Osteoblast (primary cell): Measurements from ENCODE around the gene FXYD3. TPM values are rescaled to one million over a fixed set of nuclear protein-coding genes. Genes with fewer than 3 reads are reported as not detected.

Source experiments
- DNase-seq: peaks from one replicate; pipeline ENCODE4 v3.0.0; 2011; ENCODE audit warnings: low spot score, mixed read lengths; ENCODE audit not compliant: insufficient read length; ENCODE audit errors: missing footprints
- H2AFZ ChIP-seq: 2 replicates; pipeline ENCODE4 v1.6.0; 2011; ENCODE audit warnings: mild to moderate bottlenecking, low read length
- H3K27ac ChIP-seq: 2 replicates; pipeline ENCODE4 v1.5.1; 2011; ENCODE audit warnings: mild to moderate bottlenecking, low read depth, low read length, moderate library complexity
- H3K27me3 ChIP-seq: 2 replicates; pipeline ENCODE4 v1.6.0; 2012; ENCODE audit warnings: mild to moderate bottlenecking, control low read depth, inconsistent platforms, low read length, moderate library complexity; ENCODE audit not compliant: insufficient read depth
- H3K36me3 ChIP-seq: 2 replicates; pipeline ENCODE4 v1.5.1; 2011; ENCODE audit warnings: mild to moderate bottlenecking, low read length, control low read depth, moderate library complexity; ENCODE audit not compliant: insufficient read depth
- H3K4me1 ChIP-seq: 2 replicates; pipeline ENCODE4 v1.5.1; 2011; ENCODE audit warnings: mild to moderate bottlenecking, low read length, control low read depth, moderate library complexity; ENCODE audit not compliant: insufficient read depth
- H3K4me2 ChIP-seq: 2 replicates; pipeline ENCODE4 v1.6.0; 2011; ENCODE audit warnings: mild to moderate bottlenecking, low read length; ENCODE audit not compliant: insufficient read depth
- H3K4me3 ChIP-seq: fragments of 200-600 bp; sonication (generic); 3 replicates; pipeline ENCODE4 v1.5.1; 2012; ENCODE audit warnings: mild to moderate bottlenecking, low read length, inconsistent platforms; ENCODE audit not compliant: insufficient read depth
- H3K79me2 ChIP-seq: 2 replicates; pipeline ENCODE4 v1.6.0; 2012; ENCODE audit warnings: mild to moderate bottlenecking, low read length, control low read depth, inconsistent platforms; ENCODE audit not compliant: insufficient read depth
- H3K9me3 ChIP-seq: 2 replicates; pipeline ENCODE4 v1.5.1; 2011; ENCODE audit warnings: low read depth, low read length, control low read depth
- H4K20me1 ChIP-seq: 2 replicates; pipeline ENCODE4 v1.6.0; 2012; ENCODE audit warnings: mild to moderate bottlenecking, low read length, control low read depth; ENCODE audit not compliant: insufficient read depth
- total RNA-seq: library from RNA; depleted of rRNA; stranded (reverse); fragments of >200 nt; gene quantifications from 2 replicates; pipeline ENCODE4 v1.2.3, GENCODE V29; 2012
- TF ChIP-seq, protein P1 (sequence below): IDR thresholded peaks from 2 replicates; pipeline ENCODE4 v1.5.1; 2011; ENCODE audit warnings: mild to moderate bottlenecking, low read depth, low read length, moderate library complexity; ENCODE audit errors: extremely low read depth

FXYD3 gene
- total RNA-seq, 1 donor: not detected

DNA sequence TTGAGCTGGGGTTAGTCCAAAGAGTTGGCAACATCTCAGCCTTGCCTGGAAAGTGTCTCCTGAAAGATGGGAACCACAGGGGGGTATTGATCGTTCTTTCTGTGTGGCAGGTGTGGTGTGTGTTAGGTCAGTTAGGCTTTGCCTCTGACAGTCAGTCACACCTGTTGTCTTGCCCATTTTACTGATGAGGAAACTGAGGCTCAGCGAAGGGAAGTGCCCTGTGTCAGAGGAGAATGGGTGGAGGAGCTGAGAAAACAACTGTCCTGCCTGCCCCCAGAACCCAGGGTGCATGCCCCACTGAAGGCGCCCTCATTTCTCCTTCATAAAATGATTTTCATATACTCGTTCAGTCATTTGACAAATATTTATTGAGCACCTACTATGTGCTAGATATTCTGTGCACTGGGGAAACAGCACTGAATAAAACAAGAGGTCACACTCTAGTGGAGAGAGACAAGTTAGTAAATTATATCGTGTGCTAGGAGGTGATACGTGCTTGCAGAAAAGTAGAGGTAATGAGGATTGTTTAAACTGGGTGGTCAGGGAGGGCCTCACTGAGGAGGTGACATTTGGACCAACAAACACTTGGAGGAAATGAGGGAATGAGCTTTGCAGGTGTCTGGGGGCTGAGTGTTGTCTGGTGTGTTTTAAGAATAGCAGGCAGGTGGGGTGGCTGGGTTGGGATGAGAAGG lies 40.5 kb downstream of the FXYD3 start:
- Histone ChIP-seq H3K4me1 (peaks cover 13% of the 10 kb centered on the region), H3K4me3 (peak overlapping the region; percentile 89), H3K79me2 (peaks cover 22% of the 10 kb centered on the region), H3K36me3 (peaks cover 25% of the 10 kb centered on the region), H2AFZ (no peak overlapping the region), H3K27ac (no peak overlapping the region), H4K20me1 (no peaks in the 10 kb centered on the region), H3K9me3 (no peaks in the 10 kb centered on the region), H3K27me3 (peaks cover 2% of the 10 kb centered on the region), H3K4me2 (peak overlapping the region; percentile 77)
- DNase-seq: peak; percentile 21
- TF ChIP-seq, protein P1, sequence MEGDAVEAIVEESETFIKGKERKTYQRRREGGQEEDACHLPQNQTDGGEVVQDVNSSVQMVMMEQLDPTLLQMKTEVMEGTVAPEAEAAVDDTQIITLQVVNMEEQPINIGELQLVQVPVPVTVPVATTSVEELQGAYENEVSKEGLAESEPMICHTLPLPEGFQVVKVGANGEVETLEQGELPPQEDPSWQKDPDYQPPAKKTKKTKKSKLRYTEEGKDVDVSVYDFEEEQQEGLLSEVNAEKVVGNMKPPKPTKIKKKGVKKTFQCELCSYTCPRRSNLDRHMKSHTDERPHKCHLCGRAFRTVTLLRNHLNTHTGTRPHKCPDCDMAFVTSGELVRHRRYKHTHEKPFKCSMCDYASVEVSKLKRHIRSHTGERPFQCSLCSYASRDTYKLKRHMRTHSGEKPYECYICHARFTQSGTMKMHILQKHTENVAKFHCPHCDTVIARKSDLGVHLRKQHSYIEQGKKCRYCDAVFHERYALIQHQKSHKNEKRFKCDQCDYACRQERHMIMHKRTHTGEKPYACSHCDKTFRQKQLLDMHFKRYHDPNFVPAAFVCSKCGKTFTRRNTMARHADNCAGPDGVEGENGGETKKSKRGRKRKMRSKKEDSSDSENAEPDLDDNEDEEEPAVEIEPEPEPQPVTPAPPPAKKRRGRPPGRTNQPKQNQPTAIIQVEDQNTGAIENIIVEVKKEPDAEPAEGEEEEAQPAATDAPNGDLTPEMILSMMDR: no peak

DNA sequence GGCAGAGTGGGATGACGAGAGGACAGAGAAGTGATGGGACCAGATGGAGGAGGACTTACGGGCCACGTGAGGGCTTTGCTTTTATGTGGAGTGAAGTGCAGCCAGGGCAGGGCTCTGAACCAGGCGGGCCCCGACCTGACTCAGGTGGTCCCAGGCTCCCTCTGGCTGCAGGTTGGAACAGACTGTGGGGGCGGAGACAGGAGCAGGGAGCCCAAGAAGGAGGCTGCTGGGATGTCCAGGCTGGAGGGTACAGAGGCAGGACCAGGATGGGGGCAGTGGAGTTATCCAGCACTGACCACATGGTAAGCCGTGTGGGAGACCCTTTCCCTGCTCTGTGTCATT lies 41.0 kb downstream of the FXYD3 start:
- Histone ChIP-seq H3K27ac (no peak overlapping the region), H3K79me2 (peaks cover 22% of the 10 kb centered on the region), H3K9me3 (no peaks in the 10 kb centered on the region), H3K4me1 (peaks cover 13% of the 10 kb centered on the region), H2AFZ (no peak overlapping the region), H3K27me3 (peaks cover 2% of the 10 kb centered on the region), H3K4me2 (no peak overlapping the region), H3K4me3 (no peak overlapping the region), H4K20me1 (no peaks in the 10 kb centered on the region), H3K36me3 (peaks cover 30% of the 10 kb centered on the region)
- DNase-seq: peak; percentile 50
- TF ChIP-seq, protein P1: no peak

DNA sequence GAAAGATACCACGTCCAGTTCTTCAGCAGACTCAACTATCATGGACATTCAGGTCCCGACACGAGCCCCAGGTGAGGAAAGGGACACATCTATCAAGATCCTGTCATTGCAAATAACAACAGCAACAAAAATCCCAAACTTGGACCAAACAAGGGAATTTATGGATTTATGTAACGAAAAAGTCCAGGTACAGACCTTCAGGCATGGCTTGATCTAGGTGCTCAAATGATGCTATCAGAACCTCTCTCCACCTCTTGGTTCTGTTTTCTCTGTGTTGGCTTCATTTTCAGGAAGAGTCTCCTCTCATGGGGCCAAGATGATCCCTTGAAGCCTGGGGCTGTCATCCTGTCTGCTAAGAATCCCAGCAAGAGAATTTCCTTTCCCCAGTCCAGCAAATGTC lies 41.8 kb downstream of the FXYD3 start:
- Histone ChIP-seq H3K27ac (no peak overlapping the region), H3K9me3 (no peaks in the 10 kb centered on the region), H3K4me3 (no peak overlapping the region), H3K27me3 (peaks cover 2% of the 10 kb centered on the region), H4K20me1 (no peaks in the 10 kb centered on the region), H2AFZ (no peak overlapping the region), H3K36me3 (peaks cover 38% of the 10 kb centered on the region), H3K79me2 (peaks cover 22% of the 10 kb centered on the region), H3K4me1 (peaks cover 11% of the 10 kb centered on the region), H3K4me2 (no peak overlapping the region)
- no peak for DNase-seq
- TF ChIP-seq, protein P1: no peak

DNA sequence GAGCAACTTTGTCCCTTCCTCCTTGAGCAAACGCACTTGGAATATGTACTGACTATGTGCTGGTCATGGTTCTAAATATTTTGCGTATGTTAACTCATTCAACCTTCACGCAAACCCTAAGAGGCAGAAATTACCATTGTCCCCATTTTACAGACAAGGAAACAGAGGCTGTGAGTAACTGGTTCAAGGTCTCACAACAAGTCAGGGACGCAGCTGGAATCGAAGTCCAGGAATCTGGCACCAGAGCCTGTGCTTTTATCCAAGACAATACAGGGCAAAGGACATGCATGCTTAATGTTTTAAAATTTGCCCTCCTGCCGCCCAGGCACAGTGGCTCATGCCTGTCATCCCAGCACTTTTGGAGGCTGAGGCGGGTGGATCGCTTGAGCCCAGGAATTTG lies 44.0 kb downstream of the FXYD3 start:
- Histone ChIP-seq H3K79me2 (peaks cover 21% of the 10 kb centered on the region), H3K27me3 (no peaks in the 10 kb centered on the region), H3K4me2 (no peak overlapping the region), H2AFZ (no peak overlapping the region), H3K36me3 (peaks cover 58% of the 10 kb centered on the region), H4K20me1 (no peaks in the 10 kb centered on the region), H3K4me1 (no peaks in the 10 kb centered on the region), H3K9me3 (peaks cover 8% of the 10 kb centered on the region), H3K4me3 (no peak overlapping the region), H3K27ac (no peak overlapping the region)
- TF ChIP-seq, protein P1: no peak
- no peak for DNase-seq
